ENCODE results near the gene FLYWCH1. TPM values are rescaled to one million over a fixed set of nuclear protein-coding genes. Genes with fewer than 3 reads are reported as not detected.

Gene FLYWCH1
- total and polyA plus RNA-seq, 2 of the 8 experiments (the other 6 are each of a cell fraction or from before 2014, with no cell fraction given), result 12.4 to 23.5 TPM

- peaks cover 4% of the 10 kb centered on the region; the same call in 1 of the 2 replicates for H3K23me2 ChIP-seq (ENCODE audit: low read depth, low read length)
- ChIA-PET POLR2A (ENCODE audit: partially characterized antibody) (interaction anchor here (0.6 to 2.6 kb wide), 4 partner anchors 23 to 128 kb away, joined by 3 to 11 read pairs (median 4); partner anchors contain the start of genes ELOB and FLYWCH2), CTCF (ENCODE audit: partially characterized antibody) (interaction anchor here (1.0 to 3.6 kb wide), 9 partner anchors 9 to 67 kb away, joined by 3 to 29 read pairs (median 5); partner anchors contain the start of gene FLYWCH2)
- H2AK5ac ChIP-seq (ENCODE audit: low read depth, low read length), result no peak overlapping the region
- WGBS, 2 experiments (ENCODE audit: extremely low coverage in 1 of 2, insufficient coverage in 1 of 2, insufficient read length in 1 of 2, insufficient replicate concordance in 2 of 2, low coverage in 1 of 2, low lambda C conversion rate in 2 of 2, missing lambda C conversion rate in 1 of 2), result 1% methylated on average over 17 of the region's 51 CpGs; no CpG with 5 or more reads in 1 of the 2 experiments
- H2AFZ ChIP-seq (ENCODE audit: low read length), result no peak overlapping the region
- H3K4ac ChIP-seq (replicated peaks; ENCODE audit: insufficient read length, low read depth, low read length), result no peak overlapping the region
- H3K4me1 ChIP-seq (replicated peaks in 1 of 4; ENCODE audit: control insufficient read depth in 3 of 4, insufficient read depth in 4 of 4, low read length in 3 of 4), result peaks cover 0 to 2% (median 0%) of the 10 kb centered on the region in 4 experiments; a peak in 2 of 7 replicates
- peak overlapping the region; percentile 63 for H3K27ac ChIP-seq (ENCODE audit: low read depth, low read length)
- no peaks in the 10 kb centered on the region for H3K79me1 ChIP-seq (ENCODE audit: low read depth, low read length)
- no peaks in the 10 kb centered on the region for H3K36me3 ChIP-seq (ENCODE audit: control insufficient read depth in 2 of 4, insufficient read depth in 4 of 4, low read length in 3 of 4)
- H4K5ac ChIP-seq (ENCODE audit: insufficient read length, low read depth, low read length), result no peak overlapping the region
- H3K9me3 ChIP-seq (ENCODE audit: insufficient read depth in 2 of 2, low read depth in 1 of 2, low read length in 1 of 2), result no peaks in the 10 kb centered on the region
- no peak overlapping the region for H3K23ac ChIP-seq (ENCODE audit: insufficient read length)
- H2BK15ac ChIP-seq (ENCODE audit: low read length), result no peak overlapping the region
- peak overlapping the region; percentile 58 to 89 for H3K4me2 ChIP-seq (ENCODE audit: insufficient read depth in 1 of 2, low read depth in 2 of 2, low read length in 2 of 2)
- no peak overlapping the region for H3K14ac ChIP-seq (ENCODE audit: insufficient read length)
- peak overlapping the region; percentile 46 for H3K56ac ChIP-seq (replicated peaks; ENCODE audit: insufficient read length, low read depth, low read length)
- H3K4me3 ChIP-seq (ENCODE audit: extremely low read depth in 1 of 4, insufficient read depth in 2 of 4, low read depth in 3 of 4, low read length in 4 of 4), result peak overlapping the region; percentile 56 to 85 (median 70)
- no peak overlapping the region for H2BK20ac ChIP-seq (ENCODE audit: low read length)
- FAIRE-seq (peak; percentile 55), DNase-seq (ENCODE audit: low read depth in 1 of 2, low spot score in 2 of 2) (peak; percentile 99 to 100)
- no peak overlapping the region for H4K8ac ChIP-seq (ENCODE audit: extremely low read depth, insufficient read depth, low read length)
- no peak overlapping the region for H4K91ac ChIP-seq (replicated peaks; ENCODE audit: insufficient read length, low read length)
- no peaks in the 10 kb centered on the region for H3K79me2 ChIP-seq (ENCODE audit: control insufficient read depth in 1 of 2, insufficient read depth in 2 of 2, low read length in 2 of 2)
- no peak overlapping the region for H2BK12ac ChIP-seq (ENCODE audit: low read depth, low read length)
- no peak overlapping the region for H3K18ac ChIP-seq (ENCODE audit: extremely low read depth, low read length)
- H3K9ac ChIP-seq (replicated peaks in 1 of 4; ENCODE audit: extremely low read depth in 1 of 4, low read depth in 3 of 4, low read length in 3 of 4), result peak overlapping the region; percentile 39 to 83 (median 73); a peak in 6 of 7 replicates
- no peak overlapping the region for H2BK120ac ChIP-seq (replicated peaks; ENCODE audit: low read depth, low read length)
- no peaks in the 10 kb centered on the region for H4K20me1 ChIP-seq (replicated peaks in 1 of 2; ENCODE audit: control insufficient read depth in 1 of 2, insufficient read depth in 2 of 2, low read length in 2 of 2)
- H2BK5ac ChIP-seq (ENCODE audit: low read depth, low read length), result no peak overlapping the region
- H3K27me3 ChIP-seq (replicated peaks in 1 of 4; ENCODE audit: control insufficient read depth in 3 of 4, extremely low read depth in 1 of 4, insufficient read depth in 3 of 4, low read length in 3 of 4), result no peaks in the 10 kb centered on the region
- TF ChIP-seq BRCA1 (IDR thresholded peaks at IDR 0.05; ENCODE audit: low read depth, low read length) (no peak), ASH2L (IDR thresholded peaks at IDR 0.05; ENCODE audit: low read length) (no peak), GABPA (IDR thresholded peaks at IDR 0.05; ENCODE audit: borderline replicate concordance, insufficient read depth, low read length) (no peak), SUZ12 (IDR thresholded peaks at IDR 0.05; ENCODE audit: low read length) (no peak), SIX5 (IDR thresholded peaks at IDR 0.05; ENCODE audit: low read depth, low read length) (no peak), SAP30 (IDR thresholded peaks at IDR 0.05; ENCODE audit: insufficient read depth, insufficient replicate concordance, low read length) (no peak), HDAC6 (IDR thresholded peaks at IDR 0.05; ENCODE audit: low read depth, low read length) (no peak), SP2 (IDR thresholded peaks at IDR 0.05; ENCODE audit: low read length) (no peak), CBX5 (IDR thresholded peaks at IDR 0.05; ENCODE audit: low read depth, low read length) (no peak), TEAD4 (IDR thresholded peaks at IDR 0.05; ENCODE audit: low read depth, low read length) (peak; percentile 53; the same call in 1 of the 2 replicates), RNF2 (IDR thresholded peaks at IDR 0.05; ENCODE audit: borderline replicate concordance, low read depth, low read length, missing control alignments, poor library complexity, severe bottlenecking) (no peak), NANOG (IDR thresholded peaks at IDR 0.05; ENCODE audit: insufficient read depth, low read depth, low read length, poor library complexity, severe bottlenecking) (peak; percentile 50)
These were observed 6.3 kb upstream of the FLYWCH1 start for GRCh38 chr16:2905241-2905987.

Data from H1 (cell line).